Endometrial microvascular endothelial cells (primary cell): ENCODE measurements around the gene MSTN. TPM values are rescaled to one million over a fixed set of nuclear protein-coding genes. Genes with fewer than 3 reads are reported as not detected.

Experiments used
- in situ Hi-C: cut with HindIII; loops from 2 replicates; pipeline ENCODE4 v1.10.0; 2017; ENCODE audit warnings: low sequenced_read_pairs, low pct_unique_long_range_greater_than_20kb; ENCODE audit errors: inconsistent ontology term
- total RNA-seq: library from RNA; depleted of rRNA; stranded (reverse); fragments of >200 nt; gene quantifications from one replicate; pipeline ENCODE4 v1.2.3, GENCODE V29; 2015; ENCODE audit errors: inconsistent ontology term

Gene MSTN
- not detected for total RNA-seq

GRCh38 chr2:190062601-190063000, at the start of gene MSTN:
Gene MSTN (minus strand): TSS chr2:190062729. CDS start chr2:190062596, 133 bp downstream.
- in situ Hi-C loops, result no loop called here

DNA sequence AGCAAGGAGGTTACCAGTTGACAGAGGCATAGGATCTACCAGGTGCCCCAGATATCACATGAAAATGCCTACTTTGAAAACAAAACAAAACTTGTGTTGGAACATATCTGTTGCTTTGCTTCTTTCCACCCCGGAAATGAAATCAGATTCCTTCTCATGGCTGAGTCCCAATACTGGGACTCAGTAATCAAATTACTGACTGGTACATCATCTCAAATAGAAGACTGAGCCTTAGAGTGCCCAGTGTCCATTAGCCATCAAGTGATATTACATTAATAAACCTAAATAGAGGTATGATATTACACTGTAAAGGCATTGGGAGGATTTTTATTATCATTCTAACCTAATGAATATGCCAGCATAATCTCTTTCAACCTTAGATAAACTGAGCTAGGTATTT, 48.6 kb upstream of the MSTN start:
- in situ Hi-C loops, result no loop called here

DNA sequence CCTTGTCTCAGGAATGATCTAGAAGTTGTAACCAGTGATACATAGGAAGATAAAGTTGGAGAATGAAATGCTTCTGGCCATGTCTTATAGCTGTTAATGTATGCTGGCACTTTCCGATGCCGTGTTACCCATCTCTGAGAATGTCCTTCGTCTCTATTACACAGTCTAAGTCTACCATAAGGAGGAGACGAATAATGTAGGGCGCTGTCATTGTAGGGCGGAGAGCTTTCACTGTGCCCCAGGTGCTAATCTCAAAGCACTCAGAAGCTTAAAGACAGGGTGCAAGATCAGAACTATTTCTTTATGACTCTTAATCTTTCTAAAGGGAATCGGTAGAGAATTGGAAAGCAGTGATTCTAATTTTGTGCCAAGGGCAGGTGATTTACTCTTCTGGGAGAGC, 48.2 kb upstream of the MSTN start:
- in situ Hi-C loops, result no loop called here

DNA sequence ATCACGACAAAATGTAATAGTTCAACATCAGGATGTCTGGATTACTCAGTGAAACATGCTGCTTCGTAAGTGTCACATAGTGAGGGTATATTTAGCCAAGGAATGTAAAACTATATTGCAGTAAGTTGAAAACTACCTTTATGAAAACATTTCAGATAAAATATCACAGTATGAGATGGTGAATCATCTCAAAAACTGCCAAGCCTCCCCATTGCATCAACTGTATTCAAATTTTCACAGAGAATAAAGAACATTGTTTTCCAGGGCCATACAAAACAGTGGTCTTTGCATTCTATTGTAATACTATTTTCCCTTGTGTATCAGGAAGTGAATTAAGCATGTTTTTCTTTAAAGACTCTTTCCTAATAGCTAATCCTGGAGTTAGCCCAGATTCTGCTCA, 47.6 kb upstream of the MSTN start:
- in situ Hi-C loops, result no loop called here

DNA sequence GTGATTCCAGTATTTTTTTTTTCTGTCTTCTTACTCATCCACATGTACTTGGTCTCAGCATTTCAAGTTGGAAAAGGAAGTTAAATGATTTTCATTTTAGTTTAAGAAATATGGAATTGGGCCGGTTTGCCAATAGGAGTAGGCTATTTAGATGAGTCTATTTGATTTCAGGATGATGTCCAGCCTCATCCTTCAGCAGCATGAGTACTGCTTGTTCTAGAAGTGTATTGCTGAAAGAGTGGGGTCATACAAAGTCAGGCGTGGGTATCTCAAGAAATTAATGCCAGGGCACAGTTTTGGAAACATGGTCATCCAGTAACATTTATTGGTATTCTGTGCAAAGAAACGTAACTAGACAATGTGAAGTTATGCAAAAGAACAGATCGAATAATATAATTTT, 44.9 kb upstream of the MSTN start:
- in situ Hi-C loops, result no loop called here

DNA sequence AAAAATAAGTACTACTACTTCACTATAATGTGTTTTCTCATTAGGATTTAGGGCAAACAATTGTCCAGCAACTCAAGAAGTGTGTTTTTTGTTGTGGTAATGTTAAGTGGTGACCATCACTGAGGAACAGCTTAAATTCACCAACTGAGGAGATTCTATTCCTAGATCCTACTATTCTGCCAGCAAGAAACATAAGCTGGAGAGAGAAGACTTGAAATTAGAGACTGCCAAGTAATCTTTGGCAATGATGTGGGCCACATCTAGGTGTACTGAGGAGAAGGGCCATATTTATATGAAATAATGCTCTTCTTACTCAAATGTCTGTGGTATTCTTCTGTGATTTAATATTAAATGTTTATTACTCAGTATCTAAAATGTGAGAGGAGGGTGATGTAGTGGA, 44.3 kb upstream of the MSTN start:
- in situ Hi-C loops, result no loop called here

DNA sequence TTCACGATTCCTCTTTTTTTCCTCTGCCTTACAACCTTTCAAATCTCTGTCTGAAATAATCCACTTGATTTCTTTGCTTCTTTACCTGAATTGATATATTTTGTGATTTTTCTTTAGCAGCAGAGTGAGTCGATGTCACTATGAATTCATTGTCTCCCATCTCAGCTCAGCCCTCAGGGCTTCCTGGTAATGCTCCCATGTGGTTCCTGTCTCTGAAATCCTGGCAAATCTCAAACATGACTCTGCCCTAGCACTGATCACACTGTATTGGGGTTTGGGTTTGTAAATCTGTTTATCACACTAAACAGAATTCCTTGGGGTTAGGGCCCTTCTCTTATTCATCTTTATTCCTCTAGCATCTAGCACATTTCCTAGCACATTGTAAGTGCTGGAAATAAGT, 43.0 kb upstream of the MSTN start:
- in situ Hi-C loops, result no loop called here

- in situ Hi-C loops, result no loop called here
Measured at GRCh38 chr2:190103144-190103543, 40.6 kb upstream of the MSTN start.

GRCh38 chr2:190099890-190100697, 37.6 kb upstream of the MSTN start:
- in situ Hi-C loops, result loop anchor here (25.0 kb wide), 1 partner anchor 187 kb away; no protein-coding TSS in a partner anchor

DNA sequence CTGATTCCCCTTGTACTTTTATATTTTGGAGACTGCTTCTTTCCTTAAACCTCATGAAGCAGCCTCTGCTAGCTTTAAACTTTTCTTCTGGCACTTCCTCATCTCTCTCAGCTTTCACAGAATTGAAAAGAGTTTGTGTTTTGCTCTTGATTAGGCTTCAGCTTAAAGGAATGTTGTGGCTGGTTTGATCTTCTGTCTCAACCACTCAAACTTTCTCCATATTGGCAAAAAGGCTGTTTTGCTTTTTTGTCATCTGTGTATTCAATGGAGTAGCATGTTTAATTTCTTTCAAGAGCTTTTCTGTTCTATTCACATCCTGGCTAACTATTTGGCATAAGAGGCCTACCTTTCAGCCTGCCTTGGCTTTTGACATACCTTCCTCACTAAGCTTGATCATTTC, 36.3 kb upstream of the MSTN start:
- in situ Hi-C loops, result loop anchor here (25.0 kb wide), 1 partner anchor 188 kb away; no protein-coding TSS in a partner anchor

DNA sequence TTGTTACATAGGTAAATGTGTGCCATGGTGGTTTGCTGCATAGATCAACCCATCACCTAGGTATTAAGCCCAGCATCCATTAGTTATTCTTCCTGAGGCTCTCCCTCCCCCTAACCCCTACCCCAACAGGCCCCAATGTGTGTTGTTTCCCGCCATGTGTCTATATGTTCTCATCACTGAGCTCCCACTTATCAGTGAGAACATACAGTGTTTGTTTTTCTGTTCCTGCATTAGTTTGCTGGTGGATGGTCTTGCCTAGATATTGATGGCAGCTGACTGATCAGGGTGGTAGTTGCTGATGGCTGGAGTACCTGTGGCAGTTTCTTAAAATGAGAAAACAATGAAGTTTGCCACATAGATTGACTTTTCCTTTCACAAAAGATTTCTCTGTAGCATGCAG, 34.6 kb upstream of the MSTN start:
- in situ Hi-C loops, result loop anchor here (25.0 kb wide), 1 partner anchor 190 kb away; no protein-coding TSS in a partner anchor

DNA sequence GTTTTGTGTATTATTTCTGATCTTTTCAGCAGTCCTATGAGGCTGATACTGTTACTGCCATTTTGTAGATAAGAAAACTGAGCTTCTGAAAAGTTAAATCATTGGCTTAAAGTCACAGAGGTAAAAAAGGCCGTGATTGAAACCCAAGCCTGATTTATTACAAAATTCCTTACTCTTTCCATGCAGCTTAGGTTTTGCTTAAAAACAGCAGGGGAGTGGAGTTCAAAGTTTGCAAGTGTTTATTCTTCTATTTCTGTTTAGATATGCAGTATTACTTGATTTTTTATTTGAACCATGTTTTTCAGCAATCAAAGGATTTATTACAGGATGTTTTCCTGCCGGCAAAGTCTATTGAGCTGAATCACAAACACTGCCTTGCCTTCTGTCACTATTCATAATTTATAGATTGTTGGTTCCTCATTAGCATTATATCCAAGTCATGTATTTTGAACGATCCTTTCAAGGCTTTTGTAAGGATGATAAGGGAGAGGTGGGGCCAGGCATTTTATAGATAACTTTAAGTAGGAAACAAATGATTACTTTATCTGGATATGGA, 31.9 kb upstream of the MSTN start:
- in situ Hi-C loops, result loop anchor here (25.0 kb wide), 1 partner anchor 193 kb away; no protein-coding TSS in a partner anchor

- in situ Hi-C loops, result loop anchor here (25.0 kb wide), 1 partner anchor 194 kb away; no protein-coding TSS in a partner anchor
Measured at GRCh38 chr2:190093793-190094192, 31.3 kb upstream of the MSTN start.

DNA sequence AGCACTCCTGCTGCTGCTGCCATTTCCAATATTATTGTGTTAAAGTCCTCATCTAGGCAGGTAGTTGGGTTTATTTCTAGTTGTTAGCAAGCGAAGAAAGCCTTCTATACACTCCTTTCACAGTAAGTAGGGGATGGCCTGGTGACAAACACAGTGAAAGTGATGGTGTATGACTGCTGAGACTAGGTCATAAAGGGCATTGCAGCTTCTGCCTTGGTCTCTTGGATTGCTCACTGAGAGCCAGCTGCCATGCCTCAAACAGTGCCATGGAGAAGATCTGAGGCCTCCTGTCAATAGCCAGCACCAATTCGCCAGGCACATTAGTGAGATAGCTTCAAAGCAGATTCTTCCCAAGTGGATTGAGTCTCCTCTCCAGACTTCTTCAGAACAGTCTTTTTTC, 27.6 kb upstream of the MSTN start:
- in situ Hi-C loops, result loop anchor here (25.0 kb wide), 1 partner anchor 197 kb away; no protein-coding TSS in a partner anchor

- in situ Hi-C loops, result loop anchor here (25.0 kb wide), 1 partner anchor 198 kb away; no protein-coding TSS in a partner anchor
Measured at GRCh38 chr2:190088917-190089316, 26.4 kb upstream of the MSTN start.

DNA sequence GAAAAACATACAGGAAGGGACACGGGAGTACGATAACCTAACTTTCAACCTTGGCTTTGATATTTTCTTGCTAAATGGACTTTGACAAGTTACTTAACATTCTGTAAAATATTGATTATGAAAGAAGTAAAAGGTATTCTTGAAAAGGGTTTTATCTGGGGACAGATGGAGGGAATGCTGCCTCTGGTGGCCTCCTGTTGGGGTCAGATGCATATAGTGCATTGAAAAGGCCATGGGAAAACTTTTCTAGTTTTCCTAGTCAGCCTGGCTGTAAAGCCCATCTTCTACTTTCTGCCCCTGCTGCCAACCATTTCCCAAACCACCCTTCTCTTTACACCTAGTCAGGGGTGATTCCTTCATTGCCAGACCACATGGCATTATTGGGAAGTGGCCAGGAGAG, 22.2 kb upstream of the MSTN start:
- in situ Hi-C loops, result loop anchor here (25.0 kb wide), 1 partner anchor 203 kb away; no protein-coding TSS in a partner anchor

DNA sequence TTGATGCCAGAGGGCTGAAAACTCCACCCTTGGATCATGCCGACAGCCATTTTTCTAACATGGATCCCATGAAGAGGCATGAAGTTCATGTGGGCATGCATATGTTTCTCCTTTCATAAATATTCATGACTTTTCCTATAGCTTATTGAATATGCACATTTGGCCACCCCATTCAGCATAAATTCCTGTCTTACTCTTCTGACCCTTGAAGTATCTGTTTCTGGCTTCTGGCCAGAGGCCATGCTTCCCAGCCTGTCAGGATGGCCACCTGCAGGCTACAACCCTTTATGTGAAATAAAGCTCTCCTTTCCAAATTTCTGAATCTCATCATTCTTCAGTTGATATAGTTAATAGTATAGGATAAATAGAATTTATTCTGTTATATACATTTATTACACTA, 19.6 kb upstream of the MSTN start:
- in situ Hi-C loops, result loop anchor here (25.0 kb wide), 1 partner anchor 205 kb away; no protein-coding TSS in a partner anchor

- in situ Hi-C loops, result loop anchor here (25.0 kb wide), 1 partner anchor 207 kb away; no protein-coding TSS in a partner anchor
Measured at GRCh38 chr2:190080527-190081049, 18.1 kb upstream of the MSTN start.

- in situ Hi-C loops, result loop anchor here (25.0 kb wide), 1 partner anchor 208 kb away; no protein-coding TSS in a partner anchor
Measured at GRCh38 chr2:190079160-190079559, 16.6 kb upstream of the MSTN start.
